ENCODE measurements around the gene TP53BP1.

DNA sequence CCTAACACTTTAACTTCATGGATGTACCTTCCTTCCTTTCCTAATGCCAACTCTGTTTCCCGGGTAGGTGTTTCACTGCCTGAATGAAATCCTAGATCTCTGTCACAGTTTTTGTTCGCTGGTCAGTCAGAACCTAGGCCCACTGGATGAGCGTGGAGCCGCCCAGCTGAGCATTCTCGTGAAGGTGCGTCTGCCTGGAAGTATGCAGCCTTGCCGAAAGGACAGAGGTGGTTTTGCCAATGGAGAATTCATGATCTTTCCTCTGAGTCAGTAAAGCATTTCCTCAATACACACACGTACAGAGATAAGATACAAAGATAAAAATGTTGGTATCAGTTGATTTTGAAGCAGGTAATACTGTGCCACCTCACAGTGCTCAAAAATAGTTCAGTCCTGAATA, 89.3 kb downstream of the TP53BP1 start:
- TF ChIP-seq, protein P1, sequence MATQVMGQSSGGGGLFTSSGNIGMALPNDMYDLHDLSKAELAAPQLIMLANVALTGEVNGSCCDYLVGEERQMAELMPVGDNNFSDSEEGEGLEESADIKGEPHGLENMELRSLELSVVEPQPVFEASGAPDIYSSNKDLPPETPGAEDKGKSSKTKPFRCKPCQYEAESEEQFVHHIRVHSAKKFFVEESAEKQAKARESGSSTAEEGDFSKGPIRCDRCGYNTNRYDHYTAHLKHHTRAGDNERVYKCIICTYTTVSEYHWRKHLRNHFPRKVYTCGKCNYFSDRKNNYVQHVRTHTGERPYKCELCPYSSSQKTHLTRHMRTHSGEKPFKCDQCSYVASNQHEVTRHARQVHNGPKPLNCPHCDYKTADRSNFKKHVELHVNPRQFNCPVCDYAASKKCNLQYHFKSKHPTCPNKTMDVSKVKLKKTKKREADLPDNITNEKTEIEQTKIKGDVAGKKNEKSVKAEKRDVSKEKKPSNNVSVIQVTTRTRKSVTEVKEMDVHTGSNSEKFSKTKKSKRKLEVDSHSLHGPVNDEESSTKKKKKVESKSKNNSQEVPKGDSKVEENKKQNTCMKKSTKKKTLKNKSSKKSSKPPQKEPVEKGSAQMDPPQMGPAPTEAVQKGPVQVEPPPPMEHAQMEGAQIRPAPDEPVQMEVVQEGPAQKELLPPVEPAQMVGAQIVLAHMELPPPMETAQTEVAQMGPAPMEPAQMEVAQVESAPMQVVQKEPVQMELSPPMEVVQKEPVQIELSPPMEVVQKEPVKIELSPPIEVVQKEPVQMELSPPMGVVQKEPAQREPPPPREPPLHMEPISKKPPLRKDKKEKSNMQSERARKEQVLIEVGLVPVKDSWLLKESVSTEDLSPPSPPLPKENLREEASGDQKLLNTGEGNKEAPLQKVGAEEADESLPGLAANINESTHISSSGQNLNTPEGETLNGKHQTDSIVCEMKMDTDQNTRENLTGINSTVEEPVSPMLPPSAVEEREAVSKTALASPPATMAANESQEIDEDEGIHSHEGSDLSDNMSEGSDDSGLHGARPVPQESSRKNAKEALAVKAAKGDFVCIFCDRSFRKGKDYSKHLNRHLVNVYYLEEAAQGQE (IDR thresholded peaks at IDR 0.05): no peak
- TF ChIP-seq HNF4A (conservative IDR thresholded peaks at IDR 0.05) (no peak), RAD21 (IDR thresholded peaks at IDR 0.05) (no peak), EGR1 (IDR thresholded peaks at IDR 0.05; ENCODE audit: low read depth in 2 of 2) (no peak), RXRA (IDR thresholded peaks at IDR 0.05) (no peak)
- TF ChIP-seq, protein P2, sequence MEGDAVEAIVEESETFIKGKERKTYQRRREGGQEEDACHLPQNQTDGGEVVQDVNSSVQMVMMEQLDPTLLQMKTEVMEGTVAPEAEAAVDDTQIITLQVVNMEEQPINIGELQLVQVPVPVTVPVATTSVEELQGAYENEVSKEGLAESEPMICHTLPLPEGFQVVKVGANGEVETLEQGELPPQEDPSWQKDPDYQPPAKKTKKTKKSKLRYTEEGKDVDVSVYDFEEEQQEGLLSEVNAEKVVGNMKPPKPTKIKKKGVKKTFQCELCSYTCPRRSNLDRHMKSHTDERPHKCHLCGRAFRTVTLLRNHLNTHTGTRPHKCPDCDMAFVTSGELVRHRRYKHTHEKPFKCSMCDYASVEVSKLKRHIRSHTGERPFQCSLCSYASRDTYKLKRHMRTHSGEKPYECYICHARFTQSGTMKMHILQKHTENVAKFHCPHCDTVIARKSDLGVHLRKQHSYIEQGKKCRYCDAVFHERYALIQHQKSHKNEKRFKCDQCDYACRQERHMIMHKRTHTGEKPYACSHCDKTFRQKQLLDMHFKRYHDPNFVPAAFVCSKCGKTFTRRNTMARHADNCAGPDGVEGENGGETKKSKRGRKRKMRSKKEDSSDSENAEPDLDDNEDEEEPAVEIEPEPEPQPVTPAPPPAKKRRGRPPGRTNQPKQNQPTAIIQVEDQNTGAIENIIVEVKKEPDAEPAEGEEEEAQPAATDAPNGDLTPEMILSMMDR (IDR thresholded peaks at IDR 0.05; ENCODE audit: low read depth, low read length, missing input control): no peak
- TF ChIP-seq, protein P3, sequence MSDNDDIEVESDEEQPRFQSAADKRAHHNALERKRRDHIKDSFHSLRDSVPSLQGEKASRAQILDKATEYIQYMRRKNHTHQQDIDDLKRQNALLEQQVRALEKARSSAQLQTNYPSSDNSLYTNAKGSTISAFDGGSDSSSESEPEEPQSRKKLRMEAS (IDR thresholded peaks at IDR 0.05): no peak
